ENCODE measurements around the gene DHRSX. TPM values are rescaled to one million over a fixed set of nuclear protein-coding genes. Genes with fewer than 3 reads are reported as not detected.

DHRSX gene
- total and polyA plus RNA-seq, 2 of the 8 experiments (the other 6 are each of a cell fraction or from before 2014, with no cell fraction given): 35.1 to 43.4 TPM

DNA sequence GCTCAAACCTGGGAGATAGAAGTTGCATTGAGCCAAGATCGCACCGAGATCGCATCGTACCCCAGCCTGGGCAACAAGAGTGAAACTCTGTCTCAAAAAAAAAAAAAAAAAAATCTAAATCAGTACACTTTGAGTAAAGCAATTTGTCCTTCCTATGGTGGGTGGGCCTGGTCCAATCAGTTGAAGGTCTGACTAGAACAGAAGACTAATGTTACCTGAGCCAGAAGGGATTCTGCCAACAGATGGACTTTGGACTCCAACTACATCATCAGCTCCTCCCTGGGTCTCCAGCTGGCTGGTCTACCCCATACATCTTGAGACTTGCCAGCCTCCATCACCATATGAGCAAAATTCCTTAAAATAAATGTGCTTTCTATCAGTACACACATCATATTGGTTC lies 155.2 kb downstream of the DHRSX start:
- DNase-seq (ENCODE audit: low read depth in 1 of 2, low spot score in 2 of 2): no peak
- Histone ChIP-seq H3K9ac (replicated peaks in 1 of 4; ENCODE audit: extremely low read depth in 1 of 4, low read depth in 3 of 4, low read length in 3 of 4) (no peak overlapping the region), H2BK120ac (replicated peaks; ENCODE audit: low read depth, low read length) (no peak overlapping the region), H3K27ac (ENCODE audit: low read depth, low read length) (no peak overlapping the region), H4K5ac (ENCODE audit: insufficient read length, low read depth, low read length) (no peak overlapping the region), H3K4me2 (ENCODE audit: insufficient read depth in 1 of 2, low read depth in 2 of 2, low read length in 2 of 2) (no peak overlapping the region), H3K79me2 (ENCODE audit: control insufficient read depth in 1 of 2, insufficient read depth in 2 of 2, low read length in 2 of 2) (peaks cover 0 to 2% of the 10 kb centered on the region in 2 experiments; a peak in 1 of 4 replicates), H3K56ac (replicated peaks; ENCODE audit: insufficient read length, low read depth, low read length) (no peak overlapping the region), H3K4ac (replicated peaks; ENCODE audit: insufficient read length, low read depth, low read length) (no peak overlapping the region), H2BK5ac (ENCODE audit: low read depth, low read length) (no peak overlapping the region), H4K91ac (replicated peaks; ENCODE audit: insufficient read length, low read length) (no peak overlapping the region), H3K4me3 (ENCODE audit: extremely low read depth in 1 of 4, insufficient read depth in 2 of 4, low read depth in 3 of 4, low read length in 4 of 4) (no peak overlapping the region), H3K36me3 (ENCODE audit: control insufficient read depth in 2 of 4, insufficient read depth in 4 of 4, low read length in 3 of 4) (peaks cover 0 to 6% (median 2%) of the 10 kb centered on the region in 4 experiments; a peak in 3 of 8 replicates), H3K18ac (ENCODE audit: extremely low read depth, low read length) (no peak overlapping the region), H4K8ac (ENCODE audit: extremely low read depth, insufficient read depth, low read length) (no peak overlapping the region), H4K20me1 (replicated peaks in 1 of 2; ENCODE audit: control insufficient read depth in 1 of 2, insufficient read depth in 2 of 2, low read length in 2 of 2) (no peaks in the 10 kb centered on the region), H3K9me3 (ENCODE audit: insufficient read depth in 2 of 2, low read depth in 1 of 2, low read length in 1 of 2) (no peaks in the 10 kb centered on the region), H3K23ac (ENCODE audit: insufficient read length) (no peak overlapping the region), H3K23me2 (ENCODE audit: low read depth, low read length) (peaks cover 3% of the 10 kb centered on the region; the same call in 1 of the 2 replicates), H2BK12ac (ENCODE audit: low read depth, low read length) (no peak overlapping the region), H3K79me1 (ENCODE audit: low read depth, low read length) (no peaks in the 10 kb centered on the region; the same call in none of the 2 replicates), H2AFZ (ENCODE audit: low read length) (no peak overlapping the region), H3K27me3 (replicated peaks in 1 of 4; ENCODE audit: control insufficient read depth in 3 of 4, extremely low read depth in 1 of 4, insufficient read depth in 3 of 4, low read length in 3 of 4) (no peaks in the 10 kb centered on the region), H2BK15ac (ENCODE audit: low read length) (no peak overlapping the region), H2AK5ac (ENCODE audit: low read depth, low read length) (no peak overlapping the region), H3K4me1 (replicated peaks in 1 of 4; ENCODE audit: control insufficient read depth in 3 of 4, insufficient read depth in 4 of 4, low read length in 3 of 4) (peaks cover 0 to 3% (median 0%) of the 10 kb centered on the region in 4 experiments; a peak in 1 of 7 replicates), H3K14ac (ENCODE audit: insufficient read length) (no peak overlapping the region), H2BK20ac (ENCODE audit: low read length) (no peak overlapping the region)
- TF ChIP-seq, protein P1, sequence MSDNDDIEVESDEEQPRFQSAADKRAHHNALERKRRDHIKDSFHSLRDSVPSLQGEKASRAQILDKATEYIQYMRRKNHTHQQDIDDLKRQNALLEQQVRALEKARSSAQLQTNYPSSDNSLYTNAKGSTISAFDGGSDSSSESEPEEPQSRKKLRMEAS (IDR thresholded peaks at IDR 0.05): no peak
- TF ChIP-seq RNF2 (IDR thresholded peaks at IDR 0.05; ENCODE audit: borderline replicate concordance, low read depth, low read length, missing control alignments, poor library complexity, severe bottlenecking): no peak
- no peak for TF ChIP-seq SP2 (IDR thresholded peaks at IDR 0.05; ENCODE audit: low read length)
- TF ChIP-seq RXRA (IDR thresholded peaks at IDR 0.05; ENCODE audit: insufficient read depth, low read depth, low read length): no peak
- TF ChIP-seq CTBP2 (IDR thresholded peaks at IDR 0.05; ENCODE audit: borderline replicate concordance, insufficient read depth, insufficient read length, low read length): no peak
- no peak for TF ChIP-seq EZH2 (IDR thresholded peaks at IDR 0.05; ENCODE audit: low read depth, low read length, severe bottlenecking)
- TF ChIP-seq BCL11A (IDR thresholded peaks at IDR 0.05; ENCODE audit: low read depth in 2 of 2, low read length in 2 of 2): no peak
- 100% methylated on average over 4 of the region's 4 CpGs; no CpG with 5 or more reads in 1 of the 2 experiments for WGBS, 2 experiments (ENCODE audit: extremely low coverage in 1 of 2, insufficient coverage in 1 of 2, insufficient read length in 1 of 2, insufficient replicate concordance in 2 of 2, low coverage in 1 of 2, low lambda C conversion rate in 2 of 2, missing lambda C conversion rate in 1 of 2)
- CTCF ChIA-PET (ENCODE audit: partially characterized antibody): no interaction called here
- POLR2A ChIA-PET (ENCODE audit: partially characterized antibody): no interaction called here
- no peak for FAIRE-seq
